ENCODE results near the gene FCMR. TPM values are rescaled to one million over a fixed set of nuclear protein-coding genes. Genes with fewer than 3 reads are reported as not detected.

FCMR gene
- total and polyA plus RNA-seq, 10 of the 15 experiments (the other 5 are each of a cell fraction or from before 2014, with no cell fraction given) = 79.7 to 245 (median 123) TPM

- no peaks in the 10 kb centered on the region; the same call in 1 of the 3 replicates for H3K9me3 ChIP-seq (replicated peaks; ENCODE audit: control insufficient read depth, insufficient read depth, low read length)
- no peak overlapping the region for H3K4me2 ChIP-seq (ENCODE audit: control insufficient read depth, insufficient read depth)
- no peak overlapping the region for H3K27ac ChIP-seq (ENCODE audit: control insufficient read depth, insufficient read depth)
- no peaks in the 10 kb centered on the region for H3K36me3 ChIP-seq (ENCODE audit: control insufficient read depth in 2 of 2, insufficient read depth in 2 of 2, low read length in 1 of 2)
- POLR2A ChIA-PET = no interaction called here
- intact Hi-C loops (cut with micrococcal nuclease; ENCODE audit: unreplicated experiment) = loop anchor here (2.0 kb wide), 1 partner anchor 126 kb away; no protein-coding TSS in a partner anchor
- in situ Hi-C loops (cut with MboI) = no loop called here
- RAD21 ChIA-PET (ENCODE audit: unreplicated experiment) = interaction anchor here (1.4 kb wide), 2 partner anchors 56 to 76 kb away, joined by 4 to 5 read pairs; no protein-coding TSS in a partner anchor
- no peaks in the 10 kb centered on the region; a peak in 1 of 4 replicates for H3K27me3 ChIP-seq (replicated peaks in 1 of 2; ENCODE audit: control insufficient read depth in 2 of 2, insufficient read depth in 2 of 2, low read length in 1 of 2)
- WGBS (ENCODE audit: insufficient coverage, insufficient replicate concordance, low lambda C conversion rate, missing lambda C conversion rate) = 39% methylated on average over 5 of the region's 5 CpGs
- SMC1A ChIA-PET (ENCODE audit: uncharacterized antibody, unreplicated experiment) = interaction anchor here (0.6 to 1.8 kb wide), 6 partner anchors 19 to 55 kb away, joined by 3 to 6 read pairs (median 4); no protein-coding TSS in a partner anchor
- H3K9ac ChIP-seq (ENCODE audit: control insufficient read depth, insufficient read depth, low read length) = no peak overlapping the region
- peak; percentile 82 for ATAC-seq
- no TSS peak for BruUV-seq (replicated peaks)
- H4K20me1 ChIP-seq (ENCODE audit: control insufficient read depth, insufficient read depth) = no peaks in the 10 kb centered on the region
- peak; percentile 27 for FAIRE-seq
- CTCF ChIA-PET = interaction anchor here (0.5 to 6.8 kb wide), 10 partner anchors 8 to 226 kb away, joined by 3 to 52 read pairs (median 4); partner anchors contain the start of gene IL20
- H3K4me1 ChIP-seq (ENCODE audit: control insufficient read depth, insufficient read depth, low read length) = no peaks in the 10 kb centered on the region
- DNase-seq (ENCODE audit: low read depth, low spot score) = no peak
- TF ChIP-seq HCFC1 (IDR thresholded peaks at IDR 0.05; ENCODE audit: low read length) (no peak), NR2C1 (IDR thresholded peaks at IDR 0.05) (no peak), CTCF (IDR thresholded peaks at IDR 0.05 in 2 of 3, conservative IDR thresholded peaks at IDR 0.05 in 1 of 3; ENCODE audit: control insufficient read depth in 2 of 3, extremely low read depth in 1 of 3, insufficient read depth in 1 of 3, low read depth in 3 of 3, low read length in 3 of 3) (peak; percentile 10 to 61 (median 38); a peak in 4 of 6 replicates), CUX1 (IDR thresholded peaks at IDR 0.05; ENCODE audit: insufficient replicate concordance, low read depth, low read length) (no peak), POLR2AphosphoS5 (IDR thresholded peaks at IDR 0.05; ENCODE audit: low read length) (no peak), LARP7 (IDR thresholded peaks at IDR 0.05) (no peak), BCLAF1 (IDR thresholded peaks at IDR 0.05) (no peak), JUND (IDR thresholded peaks at IDR 0.05; ENCODE audit: low read depth, low read length) (no peak), TARDBP (IDR thresholded peaks at IDR 0.05; ENCODE audit: borderline replicate concordance) (no peak), TCF12 (IDR thresholded peaks at IDR 0.05; ENCODE audit: low read depth, low read length) (no peak), RAD21 (IDR thresholded peaks at IDR 0.05; ENCODE audit: insufficient read depth, low read depth, low read length) (0 out of 2 replicates have a peak, but pooled peaks have one; percentile 21), CREB1 (IDR thresholded peaks at IDR 0.05; ENCODE audit: low read depth) (no peak)
- no peaks in the 10 kb centered on the region for H3K79me2 ChIP-seq (ENCODE audit: control insufficient read depth, insufficient read depth, low read length)
- H3K4me3 ChIP-seq = no peak overlapping the region
- no peak overlapping the region for H2AFZ ChIP-seq (ENCODE audit: control insufficient read depth, low read depth, low read length)
Measured at GRCh38 chr1:206856674-206857464, 64.9 kb downstream of the FCMR start.

Data from GM12878 (cell line).